GM04504 (cell line): ENCODE measurements around the gene DPF1.

Experiments
- DNase-seq: peaks from one replicate; pipeline ENCODE4 v3.0.0-alpha.2; 2012; ENCODE audit warnings: low read depth

Gene DPF1

DNA sequence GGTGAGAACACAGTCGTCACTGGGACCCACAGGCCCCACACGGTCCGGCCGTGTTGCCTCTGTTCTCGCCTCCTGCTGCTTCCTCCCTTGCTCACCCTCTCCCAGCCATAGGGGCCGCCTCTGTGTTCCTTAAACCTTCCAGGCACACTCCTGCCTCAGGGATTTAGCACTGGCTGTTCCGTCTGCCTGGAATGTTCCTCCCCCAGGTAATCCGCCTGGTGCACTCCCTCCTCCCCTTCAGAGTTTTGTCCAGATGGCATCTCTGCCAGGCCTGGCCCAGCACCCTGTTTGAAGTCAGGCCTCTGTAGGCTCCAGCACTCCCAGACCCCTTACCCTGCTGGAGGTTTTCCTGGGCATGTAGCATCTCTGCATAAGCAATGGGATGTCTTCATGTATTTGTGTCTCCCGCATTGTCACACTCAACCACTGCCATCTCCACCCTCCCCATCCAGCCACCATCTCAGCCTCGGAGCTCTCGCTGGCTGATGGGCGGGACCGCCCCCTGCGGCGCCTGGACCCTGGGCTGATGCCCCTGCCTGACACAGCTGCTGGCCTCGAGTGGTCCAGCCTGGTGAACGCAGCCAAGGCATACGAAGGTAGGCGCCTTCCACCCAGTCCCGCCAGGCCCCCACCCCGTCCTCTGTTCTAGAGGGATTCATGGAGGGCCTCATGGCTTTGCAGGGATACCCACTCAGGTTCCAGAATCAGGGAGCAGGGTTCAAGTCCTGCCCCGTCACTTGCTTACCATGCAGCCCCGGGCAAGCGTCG, 25.9 kb downstream of the DPF1 start:
- no peak for DNase-seq

DNA sequence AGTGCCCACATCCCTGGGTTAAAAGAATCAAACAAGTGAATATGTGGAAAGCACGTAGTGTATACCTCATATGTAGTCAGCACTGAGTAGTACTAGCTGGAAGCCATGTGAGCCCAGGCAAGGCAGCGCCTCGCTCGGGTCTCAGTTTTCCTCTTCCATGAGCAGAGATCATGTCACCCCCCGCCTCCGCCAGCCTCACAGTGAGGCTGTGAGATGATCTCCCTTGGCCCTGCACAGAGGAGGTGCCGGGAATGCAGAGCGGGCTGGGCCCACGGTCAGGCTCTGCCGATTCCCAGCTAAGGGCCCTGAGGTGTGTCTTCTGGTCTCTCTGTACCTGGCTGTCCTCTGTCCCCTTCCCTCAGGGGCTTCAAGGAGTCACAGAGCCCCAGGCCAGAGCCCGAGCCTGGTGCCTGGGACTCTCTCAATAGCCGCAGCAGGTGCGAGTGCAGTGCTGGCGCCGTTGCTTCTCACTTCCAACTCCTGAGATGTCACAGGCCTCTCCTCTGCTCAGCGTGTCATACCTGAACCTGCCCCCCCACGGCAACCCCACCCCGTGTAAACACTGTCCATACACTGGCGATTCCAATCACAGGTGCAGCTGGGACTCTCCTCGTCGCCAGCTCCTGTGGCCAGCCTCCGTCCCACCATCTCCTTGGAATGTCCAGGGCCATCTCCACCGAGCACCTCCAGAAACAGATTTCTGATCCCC, 26.9 kb downstream of the DPF1 start:
- DNase-seq = no peak

DNA sequence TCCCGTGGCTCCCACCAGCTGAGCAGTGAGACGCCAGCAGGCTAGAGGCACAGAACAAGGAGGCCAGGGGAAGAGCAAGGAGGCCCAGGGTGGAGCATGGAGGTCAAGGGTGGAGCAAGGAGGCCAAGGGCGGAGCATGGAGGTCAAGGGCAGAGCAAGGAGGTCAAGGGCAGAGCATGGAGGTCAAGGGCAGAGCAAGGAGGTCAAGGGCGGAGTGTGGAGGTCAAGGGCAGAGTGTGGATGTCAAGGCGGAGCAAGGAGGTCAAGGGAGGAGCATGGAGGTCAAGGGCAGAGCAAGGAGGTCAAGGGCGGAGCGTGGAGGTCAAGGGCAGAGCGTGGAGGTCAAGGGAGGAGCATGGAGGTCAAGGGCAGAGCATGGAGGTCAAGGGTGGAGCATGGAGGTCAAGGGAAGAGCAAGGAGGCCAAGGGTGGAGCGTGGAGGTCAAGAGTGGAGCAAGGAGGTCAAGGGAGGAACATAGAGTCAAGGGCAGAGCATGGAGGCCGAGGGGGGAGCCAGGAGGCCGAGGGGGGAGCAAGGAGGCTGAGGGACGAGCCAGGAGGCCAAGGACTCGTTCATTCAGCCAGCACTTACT, 27.7 kb downstream of the DPF1 start:
- no peak for DNase-seq

DNA sequence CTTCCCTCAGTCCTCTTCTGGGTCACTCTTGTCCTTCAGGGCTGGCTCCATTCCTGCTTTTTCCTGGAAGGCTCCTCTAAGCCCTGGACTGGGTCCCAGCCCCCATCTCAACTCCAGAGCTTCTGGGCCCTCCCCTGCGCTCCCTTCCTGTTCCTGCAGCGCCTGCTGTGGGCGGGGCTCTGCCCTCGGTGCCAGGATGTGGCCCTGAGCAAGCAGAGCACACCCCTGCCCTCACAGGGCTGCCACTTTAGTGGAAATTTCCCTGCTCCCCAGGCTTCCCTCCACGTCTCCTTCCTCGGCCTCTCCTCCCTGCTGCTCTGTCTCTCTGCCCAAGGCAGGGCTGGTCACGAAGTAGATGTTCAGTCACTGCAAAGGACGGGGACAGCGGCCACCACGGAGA, 28.8 kb downstream of the DPF1 start:
- no peak for DNase-seq

DNA sequence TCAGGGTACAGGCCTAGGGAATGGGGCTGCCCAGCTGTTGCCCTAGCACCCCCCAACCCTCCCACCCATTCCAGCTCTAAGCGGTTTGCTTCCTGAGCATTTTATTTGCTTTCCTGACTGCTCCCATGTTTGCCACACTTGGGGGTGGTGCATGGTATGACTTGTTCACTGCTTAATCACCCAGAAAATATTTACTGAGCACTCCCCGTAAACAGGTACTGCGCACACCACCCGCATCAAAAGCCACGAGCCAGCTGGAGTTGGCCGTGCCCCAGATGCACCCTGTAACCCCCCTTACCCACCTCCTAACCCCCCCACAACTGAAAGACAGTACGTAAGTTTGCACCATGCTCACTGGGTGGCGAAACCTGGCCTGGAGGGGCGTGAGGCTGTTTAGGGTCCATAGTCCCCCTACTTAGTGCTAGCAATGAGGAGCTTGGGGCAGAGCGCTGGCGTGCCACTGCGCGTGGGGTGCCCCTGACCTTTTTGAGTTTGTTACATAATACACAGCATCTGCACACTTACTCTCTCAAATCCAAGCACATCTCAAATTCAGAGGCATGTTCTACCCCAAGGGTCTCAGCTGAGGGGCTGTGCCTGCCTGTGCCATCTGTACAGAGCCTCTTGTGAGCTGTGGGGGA, 29.8 kb downstream of the DPF1 start:
- no peak for DNase-seq

DNA sequence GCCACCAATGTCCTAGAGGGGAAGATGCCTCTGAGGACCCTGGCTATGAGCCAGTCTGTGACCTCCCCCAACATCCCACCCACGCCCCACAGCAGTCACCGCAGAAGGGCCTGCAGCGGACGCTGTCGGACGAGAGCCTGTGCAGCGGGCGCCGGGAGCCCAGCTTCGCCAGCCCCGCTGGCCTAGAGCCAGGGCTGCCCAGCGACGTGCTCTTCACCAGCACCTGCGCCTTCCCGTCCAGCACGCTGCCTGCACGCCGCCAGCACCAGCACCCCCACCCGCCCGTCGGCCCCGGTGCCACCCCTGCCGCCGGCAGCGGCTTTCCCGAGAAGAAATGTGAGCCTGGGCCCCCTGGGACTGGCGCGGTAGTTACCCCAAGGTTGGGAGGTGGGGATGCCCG, 30.6 kb downstream of the DPF1 start:
- DNase-seq = no peak

DNA sequence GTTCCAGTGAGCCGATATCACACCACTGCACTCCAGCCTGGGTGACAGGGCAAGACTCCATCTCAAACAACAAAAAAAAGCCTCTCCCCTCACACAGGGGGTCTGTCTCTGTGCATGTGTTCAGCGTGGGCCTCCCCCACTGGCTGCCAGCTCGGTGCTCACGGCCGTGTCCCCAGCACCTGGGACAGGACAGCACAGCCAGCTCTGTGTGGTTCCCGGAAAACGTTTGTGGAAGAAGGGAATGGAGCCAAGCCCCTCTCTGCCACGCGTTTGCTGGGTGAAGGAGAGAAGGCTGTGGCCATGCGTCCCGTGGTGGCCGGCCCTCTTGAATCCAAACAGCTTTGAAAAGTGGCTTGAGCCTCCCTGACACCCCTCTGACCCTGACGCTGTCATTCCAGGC, 32.3 kb downstream of the DPF1 start:
- no peak for DNase-seq

DNA sequence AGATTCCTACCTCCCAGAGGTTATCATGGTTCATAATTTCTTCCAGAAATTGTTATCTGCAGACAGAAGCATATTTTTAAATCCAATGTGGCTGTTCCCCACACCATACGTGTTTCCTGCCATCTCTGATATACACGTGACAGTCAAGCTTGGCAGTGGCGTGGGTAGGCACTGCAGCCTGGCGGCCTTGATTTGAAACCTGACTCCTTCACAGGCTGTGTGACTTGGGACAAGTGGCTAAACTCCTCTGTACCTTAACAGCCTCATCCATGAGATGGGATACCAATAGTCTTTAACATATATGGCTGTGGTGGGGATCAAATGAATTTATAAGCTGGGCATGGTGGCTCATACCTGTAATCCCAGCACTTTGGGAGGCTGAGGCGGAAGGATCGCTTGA, 33.2 kb downstream of the DPF1 start:
- no peak for DNase-seq

DNA sequence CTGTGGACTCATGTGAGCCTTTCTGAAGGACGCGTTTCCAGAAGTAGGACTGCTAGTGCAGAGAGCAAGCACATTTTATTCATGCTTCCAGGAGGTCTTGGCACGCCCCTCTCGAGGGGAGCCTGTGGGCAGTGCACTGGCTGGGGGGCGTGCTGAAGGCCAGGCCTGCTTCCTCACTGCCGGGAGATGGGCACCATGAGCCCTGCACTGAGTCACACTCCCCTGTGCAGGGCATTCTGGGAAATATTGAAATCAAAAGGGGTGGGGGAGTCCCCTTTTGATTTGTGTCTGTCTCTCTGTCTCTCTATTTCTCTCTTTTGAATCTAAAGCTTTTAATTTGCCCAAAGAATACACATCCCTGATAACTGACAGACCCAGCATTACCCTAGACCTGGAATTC, 34.0 kb downstream of the DPF1 start:
- no peak for DNase-seq

DNA sequence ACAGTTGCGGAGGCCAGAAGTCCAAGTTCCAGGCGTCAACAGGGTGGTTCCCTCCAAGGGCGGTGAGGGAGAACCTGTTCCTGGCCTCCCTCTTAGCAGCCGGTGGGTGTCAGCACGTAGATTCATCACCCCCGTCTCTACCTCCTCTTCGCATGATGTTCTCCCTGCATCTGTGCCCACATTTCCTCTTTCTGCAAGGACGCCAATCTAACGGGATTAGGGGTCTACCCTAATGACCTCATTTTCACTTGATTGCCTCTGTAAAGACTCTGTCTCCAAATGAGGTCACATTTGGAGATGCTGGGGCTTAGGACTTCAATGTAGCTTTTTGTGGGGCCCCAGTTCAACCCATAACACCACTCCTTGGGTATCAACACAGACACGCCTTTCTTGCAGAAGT, 38.5 kb downstream of the DPF1 start:
- DNase-seq = no peak

DNA sequence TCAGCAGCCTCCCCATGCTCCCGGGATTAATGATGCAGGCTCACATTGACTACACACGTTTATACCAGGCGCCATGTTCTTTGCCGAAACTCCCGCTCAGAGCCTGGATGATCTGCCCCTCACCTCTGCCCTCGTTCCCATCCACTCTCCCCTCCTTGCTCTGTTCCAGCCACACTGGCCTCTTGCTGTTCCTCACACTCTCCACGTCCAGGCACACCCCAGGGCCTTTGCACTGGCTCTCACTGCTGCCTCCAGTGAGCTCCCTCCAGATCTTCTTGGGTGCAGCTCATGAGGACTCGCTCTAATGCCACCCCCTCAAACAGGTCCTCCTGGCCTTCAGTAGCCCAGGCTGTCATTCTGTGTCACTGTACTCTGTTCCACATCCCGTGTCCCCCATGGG, 39.2 kb downstream of the DPF1 start:
- DNase-seq = no peak

DNA sequence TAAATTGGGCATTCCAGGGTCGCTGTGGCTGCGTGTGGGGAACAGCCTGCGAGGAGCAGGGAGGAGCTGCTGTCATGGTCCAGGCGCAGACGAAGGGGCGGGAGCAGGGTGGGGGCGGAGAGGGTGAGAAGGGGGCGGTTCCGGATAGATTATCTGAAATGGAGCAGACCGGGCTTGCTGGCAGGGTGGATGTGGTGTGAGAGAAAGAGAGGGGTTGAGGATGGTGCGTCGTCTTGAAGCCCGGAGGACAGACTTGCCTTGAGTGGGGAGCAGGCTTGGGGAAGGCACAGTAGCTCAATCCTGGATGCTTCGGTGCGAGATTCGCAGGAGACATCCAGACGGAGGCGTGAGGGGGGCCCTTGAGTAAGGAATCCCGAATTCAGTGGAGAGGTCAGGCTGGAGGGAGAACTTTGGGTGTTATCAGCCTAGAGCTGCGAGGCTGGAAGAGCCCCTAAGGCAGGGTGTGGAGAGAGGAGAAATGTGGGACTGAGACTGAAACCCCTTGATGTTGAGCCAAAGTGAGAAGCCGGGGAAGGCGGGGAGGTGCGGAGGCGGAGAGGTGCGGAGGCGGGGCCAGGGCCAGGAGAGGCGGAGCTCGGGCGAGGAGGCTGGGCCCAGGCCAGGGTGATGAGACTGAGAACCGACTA, 40.6 kb downstream of the DPF1 start:
- no peak for DNase-seq

DNA sequence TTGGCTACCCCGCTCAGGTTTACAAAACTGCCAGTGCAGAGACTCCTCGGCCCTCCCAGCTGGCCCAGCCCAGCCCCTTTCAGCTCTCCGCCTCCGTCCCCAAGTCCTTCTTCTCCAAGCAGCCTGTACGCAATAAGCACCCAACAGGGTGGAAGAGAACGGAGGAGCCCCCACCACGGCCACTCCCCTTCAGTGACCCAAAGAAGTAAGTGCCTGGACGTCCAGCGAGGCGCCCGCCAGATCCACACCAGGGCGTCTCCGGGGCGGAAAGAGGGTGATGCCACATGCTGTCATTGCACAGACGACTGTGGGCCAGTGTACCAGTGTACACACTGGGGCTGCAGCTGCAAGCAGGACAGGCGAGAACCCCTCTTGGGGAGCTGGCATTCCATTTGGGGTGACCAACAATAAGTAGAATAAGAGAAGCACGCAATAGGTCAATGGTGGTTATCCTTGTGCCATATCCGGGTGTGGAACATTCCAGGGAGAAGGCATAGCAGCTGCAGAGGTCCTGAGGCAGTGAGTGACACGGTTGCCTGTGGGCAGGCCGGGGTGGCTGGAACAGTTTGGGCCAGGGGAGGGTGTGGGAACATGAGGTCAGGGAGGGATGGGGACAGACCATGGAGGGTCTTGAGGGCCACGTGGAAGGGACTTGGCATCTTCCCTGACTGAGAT, 41.3 kb downstream of the DPF1 start:
- no peak for DNase-seq

DNA sequence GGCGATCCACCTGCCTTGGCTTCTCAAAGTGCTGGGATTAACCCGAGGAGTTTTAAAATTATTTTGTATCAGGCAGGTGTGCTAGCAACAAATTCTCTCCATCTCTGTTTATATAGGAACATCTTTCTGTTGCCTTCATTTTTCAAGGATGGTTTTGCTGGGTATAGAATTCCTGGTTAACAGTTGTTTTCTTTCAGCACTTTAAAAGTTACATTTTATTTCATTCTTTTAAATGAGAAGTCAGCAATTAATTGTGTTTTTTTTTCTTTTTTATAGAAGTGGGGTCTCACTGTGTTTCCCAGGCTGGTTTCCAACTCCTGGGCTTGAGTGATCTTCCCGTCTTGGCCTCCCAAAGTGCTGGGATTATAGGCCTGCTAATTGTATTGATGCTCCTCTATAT, 44.0 kb downstream of the DPF1 start:
- DNase-seq = no peak

DNA sequence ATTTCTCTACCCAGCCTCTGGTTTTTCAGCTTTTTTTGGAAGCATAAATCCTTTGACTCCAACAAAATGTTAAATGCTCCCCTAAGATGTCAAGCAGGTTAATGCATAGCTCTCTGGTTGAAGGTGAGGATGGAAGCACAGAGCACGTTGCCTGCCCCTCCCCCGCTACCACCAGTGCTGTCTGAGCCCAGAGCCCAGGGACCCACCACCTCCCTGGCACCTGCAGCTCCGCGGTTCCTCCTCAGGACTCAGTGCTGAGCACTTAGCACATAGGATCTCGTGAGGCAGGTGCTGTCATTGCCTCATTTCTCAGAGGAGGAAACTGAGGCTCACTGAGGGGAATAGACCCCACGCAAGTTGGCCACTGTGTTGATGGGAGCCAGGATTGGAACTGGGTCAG, 48.6 kb downstream of the DPF1 start:
- DNase-seq = no peak

DNA sequence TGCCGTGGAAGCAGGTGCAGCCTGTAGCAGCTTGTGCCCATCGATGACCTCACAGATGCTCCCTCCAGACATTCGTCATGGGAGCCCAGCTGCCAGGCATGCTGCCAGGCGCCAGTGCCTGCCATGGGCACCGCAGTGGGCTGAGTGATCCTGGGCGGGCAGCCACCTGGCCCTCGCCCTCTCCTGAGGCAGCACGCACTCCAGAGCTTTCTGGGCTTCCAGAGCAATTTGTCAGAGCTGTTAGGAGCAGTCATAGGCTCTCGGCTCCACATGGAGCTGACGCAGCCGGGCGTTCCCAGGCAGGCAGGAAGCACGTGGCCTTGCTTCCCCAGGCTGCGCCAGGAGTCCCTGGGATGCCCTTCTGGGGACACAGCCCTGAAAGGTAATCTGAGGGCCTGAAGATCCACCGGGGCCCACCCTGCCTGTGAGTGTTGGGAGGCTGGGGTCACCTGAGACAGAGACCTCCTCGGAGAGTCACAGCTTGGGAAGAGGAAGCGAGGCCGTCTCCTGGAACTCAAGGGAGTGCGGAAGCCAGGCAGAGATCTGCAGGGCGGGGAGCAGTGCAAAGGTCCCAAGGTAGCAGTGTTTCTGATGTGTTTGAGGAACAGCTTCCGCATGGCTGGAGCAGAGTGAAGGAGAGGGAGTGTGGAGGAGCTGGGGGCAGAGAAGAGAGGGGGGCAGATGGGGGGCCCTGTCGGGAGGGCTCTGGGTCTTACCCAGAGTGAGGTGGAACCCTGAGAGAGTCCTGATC, 50.6 kb downstream of the DPF1 start:
- DNase-seq = peak; percentile 18

DNA sequence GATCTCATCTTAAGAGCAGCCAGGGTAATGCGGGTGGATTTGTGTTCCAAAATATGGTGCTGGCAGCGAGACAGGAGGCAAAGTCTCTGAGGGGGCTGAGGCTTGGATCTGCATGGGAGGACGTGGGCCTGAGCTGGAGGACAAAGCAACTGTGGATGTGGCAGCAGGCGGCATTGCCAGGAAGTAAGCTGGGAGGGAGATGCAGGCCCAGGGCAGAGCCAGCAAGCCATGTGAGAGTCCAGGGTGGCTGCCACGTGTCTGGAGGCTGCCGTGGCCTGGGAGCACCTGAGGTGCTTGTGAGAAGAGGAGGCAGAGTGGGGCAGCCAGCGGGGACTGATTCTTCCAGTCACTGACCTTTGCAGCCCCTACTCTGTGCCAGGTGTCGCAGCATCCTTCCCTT, 52.0 kb downstream of the DPF1 start:
- DNase-seq = no peak

DNA sequence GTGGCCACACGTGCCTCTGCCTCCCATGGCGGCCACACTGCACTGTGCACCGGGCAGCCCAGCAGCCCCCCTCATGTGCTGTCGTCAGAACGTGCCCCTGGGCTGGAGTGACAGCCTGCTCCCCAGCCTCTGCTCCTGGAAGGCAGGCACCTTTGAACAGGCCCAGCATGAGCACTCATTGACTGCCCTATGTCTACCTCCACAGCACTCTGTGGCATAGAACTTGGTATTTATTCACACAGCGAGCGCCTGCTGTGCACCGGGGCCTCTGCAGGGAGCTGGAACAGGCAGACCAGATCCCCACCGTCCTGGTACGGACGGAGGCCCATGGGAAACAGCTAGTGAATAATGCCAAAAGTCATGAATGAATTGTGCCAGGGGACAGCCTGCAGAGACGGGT, 53.7 kb downstream of the DPF1 start:
- no peak for DNase-seq

DNA sequence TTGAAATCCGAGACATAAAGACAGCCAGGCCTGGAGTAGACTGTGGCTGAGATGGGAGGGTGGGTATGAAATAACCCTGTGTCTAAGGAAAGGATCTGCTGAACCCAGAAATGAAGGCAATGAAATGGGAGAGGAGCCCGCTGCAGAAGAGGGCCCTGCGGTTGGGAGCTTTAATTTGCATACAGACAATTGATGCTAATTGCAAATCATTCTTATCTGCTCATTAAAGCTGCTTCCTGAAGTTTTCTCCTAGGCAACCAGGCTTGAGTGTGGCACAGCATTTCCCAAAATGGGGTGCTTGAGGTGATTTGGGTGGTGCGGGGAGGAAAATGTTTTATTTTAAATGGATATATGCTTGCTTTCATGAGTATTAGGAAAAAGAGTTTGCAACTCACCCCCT, 55.4 kb downstream of the DPF1 start:
- no peak for DNase-seq

DNA sequence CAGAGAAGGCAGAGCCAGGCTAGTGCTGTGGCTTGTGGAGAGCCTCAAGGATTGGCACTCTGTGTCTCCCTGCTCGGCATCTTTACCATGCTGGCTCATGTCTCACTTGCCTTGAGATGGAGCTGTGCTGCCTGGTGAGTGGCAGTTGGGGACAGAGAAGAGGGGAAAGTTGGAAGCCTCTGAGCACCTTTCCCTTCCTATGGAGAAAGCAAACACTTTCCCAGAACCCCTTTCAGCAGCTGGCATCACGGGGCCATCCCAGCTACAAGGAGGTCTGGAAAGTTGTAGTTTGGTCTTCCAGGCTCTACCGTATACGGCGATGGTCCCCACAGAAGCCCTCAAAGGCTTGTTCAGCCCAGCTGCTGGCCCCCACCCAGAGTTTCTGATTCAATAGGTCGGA, 58.7 kb downstream of the DPF1 start:
- DNase-seq = no peak

DNA sequence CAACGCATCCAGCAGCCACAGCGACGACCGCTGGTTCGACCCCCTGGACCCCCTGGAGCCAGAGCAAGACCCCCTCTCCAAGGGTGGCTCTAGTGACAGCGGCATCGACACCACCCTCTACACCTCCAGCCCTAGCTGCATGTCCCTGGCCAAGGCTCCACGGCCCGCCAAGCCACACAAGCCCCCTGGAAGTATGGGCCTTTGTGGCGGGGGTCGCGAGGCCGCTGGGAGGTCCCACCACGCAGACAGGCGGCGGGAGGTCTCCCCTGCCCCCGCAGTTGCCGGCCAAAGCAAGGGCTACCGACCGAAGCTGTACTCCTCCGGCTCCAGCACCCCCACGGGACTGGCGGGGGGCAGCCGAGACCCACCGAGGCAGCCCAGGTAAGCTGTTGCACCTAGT, 59.5 kb downstream of the DPF1 start:
- DNase-seq = no peak
